ENCODE results near the gene SPOCK1. TPM values are rescaled to one million over a fixed set of nuclear protein-coding genes. Genes with fewer than 3 reads are reported as not detected.

SPOCK1 gene
- total and polyA plus RNA-seq, 2 donors (not counting 3 experiments of a cell fraction or from before 2014, with no cell fraction given): 144 to 280 TPM

- H3K9me1 ChIP-seq (replicated peaks; ENCODE audit: control insufficient read depth, extremely low read depth, insufficient read depth, low read length): no peaks in the 10 kb centered on the region
- BruUV-seq (replicated peaks): no TSS peak
- ChIA-PET CTCF (interaction anchor here (1.4 to 2.2 kb wide), 2 partner anchors 168 kb away, joined by 8 to 18 read pairs; no protein-coding TSS in a partner anchor), POLR2A (no interaction called here)
- H3K36me3 ChIP-seq (ENCODE audit: control insufficient read depth in 2 of 2, extremely low read depth in 1 of 2, insufficient read depth in 2 of 2, low read length in 2 of 2): peaks cover 0 to 5% of the 10 kb centered on the region in 2 experiments
- FAIRE-seq (no peak), DNase-seq (ENCODE audit: low read depth, low spot score) (no peak)
- intact Hi-C loops (cut with micrococcal nuclease): no loop called here
- no peak overlapping the region for H3K4me3 ChIP-seq (replicated peaks in 1 of 3; ENCODE audit: insufficient read depth in 1 of 3, low read depth in 1 of 3, low read length in 3 of 3)
- no peak overlapping the region for H3K4me2 ChIP-seq (ENCODE audit: insufficient read depth, low read length)
- H3K27ac ChIP-seq (ENCODE audit: insufficient read depth, low read depth, low read length): no peak overlapping the region
- H3K4me1 ChIP-seq (ENCODE audit: control insufficient read depth, extremely low read depth, insufficient read depth, low read length): peaks cover 28% of the 10 kb centered on the region
- peaks cover 86% of the 10 kb centered on the region for H3K79me2 ChIP-seq (ENCODE audit: control insufficient read depth, insufficient read depth, low read length)
- no peak overlapping the region for H2AFZ ChIP-seq (ENCODE audit: low read depth, low read length)
- H3K9ac ChIP-seq (replicated peaks; ENCODE audit: extremely low read depth, insufficient read depth, low read length): no peak overlapping the region
- dilution Hi-C loops (cut with MboI; ENCODE audit: extremely low pct_ligation_motif_present, low sequenced_read_pairs): no loop called here
- TF ChIP-seq POLR2AphosphoS5 (IDR thresholded peaks at IDR 0.05; ENCODE audit: insufficient read depth, low read depth, low read length) (no peak), JUN (IDR thresholded peaks at IDR 0.05; ENCODE audit: borderline replicate concordance, insufficient read depth, insufficient read length, low read depth) (no peak), MYC (IDR thresholded peaks at IDR 0.05; ENCODE audit: low read depth, low read length) (no peak), GATA2 (IDR thresholded peaks at IDR 0.05; ENCODE audit: insufficient read depth, insufficient read length, low read depth, low read length) (no peak), POLR2A (IDR thresholded peaks at IDR 0.05; ENCODE audit: low read depth, low read length) (no peak), CTCF (IDR thresholded peaks at IDR 0.05; ENCODE audit: extremely low read depth in 1 of 2, insufficient read depth in 1 of 2, low read depth in 1 of 2, low read length in 2 of 2) (no peak)
- H3K9me3 ChIP-seq (replicated peaks; ENCODE audit: control insufficient read depth, insufficient read depth, low read length): no peaks in the 10 kb centered on the region
- no peaks in the 10 kb centered on the region for H3K27me3 ChIP-seq (ENCODE audit: control insufficient read depth in 2 of 2, insufficient read depth in 2 of 2, low read length in 2 of 2)
- H4K20me1 ChIP-seq (replicated peaks; ENCODE audit: control insufficient read depth, extremely low read depth, insufficient read depth, low read length): no peaks in the 10 kb centered on the region
Observed at GRCh38 chr5:137488516-137488915, 10.6 kb downstream of the SPOCK1 start.

GRCh38 chr5:137487600-137487999, 11.5 kb downstream of the SPOCK1 start:
- H3K27ac ChIP-seq (ENCODE audit: insufficient read depth, low read depth, low read length): peak overlapping the region; percentile 77
- no TSS peak for BruUV-seq (replicated peaks)

More at GRCh38 chr5:137487600-137487999, 11.5 kb downstream of the SPOCK1 start:
- Histone ChIP-seq H3K4me2 (ENCODE audit: insufficient read depth, low read length) (peak overlapping the region; percentile 19), H3K4me3 (replicated peaks in 1 of 3; ENCODE audit: insufficient read depth in 1 of 3, low read depth in 1 of 3, low read length in 3 of 3) (no peak overlapping the region), H3K36me3 (ENCODE audit: control insufficient read depth in 2 of 2, extremely low read depth in 1 of 2, insufficient read depth in 2 of 2, low read length in 2 of 2) (peaks cover 0 to 3% of the 10 kb centered on the region in 2 experiments), H4K20me1 (replicated peaks; ENCODE audit: control insufficient read depth, extremely low read depth, insufficient read depth, low read length) (no peaks in the 10 kb centered on the region), H3K4me1 (ENCODE audit: control insufficient read depth, extremely low read depth, insufficient read depth, low read length) (peaks cover 28% of the 10 kb centered on the region), H3K9ac (replicated peaks; ENCODE audit: extremely low read depth, insufficient read depth, low read length) (peak overlapping the region; percentile 26), H3K79me2 (ENCODE audit: control insufficient read depth, insufficient read depth, low read length) (peaks cover 82% of the 10 kb centered on the region), H2AFZ (ENCODE audit: low read depth, low read length) (no peak overlapping the region), H3K9me3 (replicated peaks; ENCODE audit: control insufficient read depth, insufficient read depth, low read length) (no peaks in the 10 kb centered on the region), H3K27me3 (ENCODE audit: control insufficient read depth in 2 of 2, insufficient read depth in 2 of 2, low read length in 2 of 2) (no peaks in the 10 kb centered on the region), H3K9me1 (replicated peaks; ENCODE audit: control insufficient read depth, extremely low read depth, insufficient read depth, low read length) (no peaks in the 10 kb centered on the region)
- dilution Hi-C loops (cut with MboI; ENCODE audit: extremely low pct_ligation_motif_present, low sequenced_read_pairs) (no loop called here), intact Hi-C loops (cut with micrococcal nuclease) (loop anchor here (1.0 to 2.0 kb wide), 3 partner anchors 11 to 126 kb away; no protein-coding TSS in a partner anchor)
- FAIRE-seq (peak; percentile 87), DNase-seq (ENCODE audit: low read depth, low spot score) (peak; percentile 87)
- TF ChIP-seq POLR2A (IDR thresholded peaks at IDR 0.05; ENCODE audit: low read depth, low read length) (no peak), CTCF (IDR thresholded peaks at IDR 0.05; ENCODE audit: extremely low read depth in 1 of 2, insufficient read depth in 1 of 2, low read depth in 1 of 2, low read length in 2 of 2) (no peak), MAX (IDR thresholded peaks at IDR 0.05; ENCODE audit: insufficient read depth, insufficient read length) (no peak), GATA2 (IDR thresholded peaks at IDR 0.05; ENCODE audit: insufficient read depth, insufficient read length, low read depth, low read length) (no peak), FOS (IDR thresholded peaks at IDR 0.05; ENCODE audit: borderline replicate concordance, insufficient read depth, low read length) (peak; percentile 60), MYC (IDR thresholded peaks at IDR 0.05; ENCODE audit: low read depth, low read length) (no peak), JUN (IDR thresholded peaks at IDR 0.05; ENCODE audit: borderline replicate concordance, insufficient read depth, insufficient read length, low read depth) (peak; percentile 35), EZH2 (IDR thresholded peaks at IDR 0.05; ENCODE audit: borderline replicate concordance, low read depth, low read length, severe bottlenecking) (no peak), POLR2AphosphoS5 (IDR thresholded peaks at IDR 0.05; ENCODE audit: insufficient read depth, low read depth, low read length) (peak; percentile 26)
- ChIA-PET CTCF (interaction anchor here (0.8 to 2.2 kb wide), 4 partner anchors 9 to 167 kb away, joined by 3 to 18 read pairs (median 6); no protein-coding TSS in a partner anchor), POLR2A (no interaction called here)

All from endothelial cell of umbilical vein (primary cell).